Psoas muscle (tissue), 8 donors: ENCODE data around the gene EML5. TPM values are rescaled to one million over a fixed set of nuclear protein-coding genes. Genes with fewer than 3 reads are reported as not detected.
"Not testable (repeated sequence)": the region's sequence is repeated elsewhere in the genome, so short reads cannot be mapped to it uniquely, and the experiment has no call there.

Source experiments
- ATAC-seq, 4 donors: fragments of 200-7000 bp; cut with Tn5 transposase; one replicate each; pipeline ENCODE4 v1.9.1; 2020; ENCODE audit warnings: moderate library complexity in 3 of 4, mild to moderate bottlenecking in 2 of 4
- DNase-seq, 2 donors: peaks; one replicate each; pipeline ENCODE4 v3.0.0-alpha.2; 2020
- H3K27ac ChIP-seq: fragments of 200-600 bp; one replicate; pipeline ENCODE4 v1.8.0; 2022
- H3K27me3 ChIP-seq, 3 donors: fragments of 200-600 bp in 1 of 3; one replicate each; pipeline versions ENCODE4 v1.6.1 to v1.8.0; 2013 to 2022; ENCODE audit warnings: low read length in 2 of 3, mild to moderate bottlenecking in 2 of 3, moderate library complexity in 1 of 3; ENCODE audit not compliant: insufficient read depth in 3 of 3
- H3K36me3 ChIP-seq, 2 donors: fragments of 200-600 bp in 1 of 2; one replicate each; pipeline versions ENCODE4 v1.6.1 to v1.8.0; 2013 to 2022; ENCODE audit warnings: low read depth in 1 of 2, mild to moderate bottlenecking in 1 of 2, moderate library complexity in 1 of 2; ENCODE audit not compliant: insufficient read depth in 1 of 2
- H3K4me1 ChIP-seq: fragments of 200-600 bp; one replicate; pipeline ENCODE4 v1.8.0; 2022
- H3K4me3 ChIP-seq: fragments of 200-600 bp; one replicate; pipeline ENCODE4 v1.8.0; 2022; ENCODE audit warnings: mild to moderate bottlenecking
- H3K9me3 ChIP-seq: fragments of 200-600 bp; one replicate; pipeline ENCODE4 v1.8.0; 2022
- CTCF ChIP-seq: fragments of 200-600 bp; IDR thresholded peaks from one replicate; pipeline ENCODE4 v1.8.0; 2022; ENCODE audit warnings: antibody characterized with exemption
- WGBS, 3 donors: extraction: QIAGEN DNeasy Blood & Tissue Kit; methylation state at CpG; one replicate each; pipeline versions ENCODE4 v1.1.6 to v1.1.7; 2013; 5-methylcytosine and 5-hydroxymethylcytosine counted together
- intact Hi-C, 2 donors: fragments of 100-400 bp; cut with DNase I; formaldehyde crosslinking; loops; one replicate each; pipeline versions ENCODE4 v1.11.0 to v1.14.2; 2022
- polyA plus RNA-seq, 3 donors: library from polyadenylated mRNA; stranded (reverse); fragments of 200-250 nt; gene quantifications; one replicate each; pipeline ENCODE4 v1.2.3, GENCODE V29; 2013
- total RNA-seq, 4 donors: library from RNA; stranded (reverse); fragmentation: NEBNext Ultra II Directional in 2 of 4; extraction: Animal tissue kit (Norgen Biotek cat#: 25700) in 2 of 4; gene quantifications; one replicate each; pipeline versions ENCODE4 v1.2.1 to v1.2.4, GENCODE V29; 2021 to 2023
- donor health status: healthy with polysubstance abuse.
- donor health status: DM: no; HTN: no; CAD: no; lungs with moderate emphysema.
- donor health status: Bipolar disorder and iron deficiency.
- donor health status: healthy.
- donor health status: DM: yes; HTN: yes; CAD: no.
- donor health status: DM: no; HTN: no; CAD: no.
- donor health status: DM: no; HTN: no; CAD: no.
- donor health status: DM: yes; HTN: yes; CAD: no.

Gene EML5
- total and polyA plus RNA-seq, 7 donors = 0.04 to 0.24 (median 0.17) TPM

GRCh38 chr14:88791629-88792472 lies 902 bp downstream of the EML5 start:
- peak in 3 of 4 donors; percentile 4 to 17 (median 12) for ATAC-seq
- DNase-seq = peak; percentile 16 to 51
- peak overlapping the region; percentile 78 for H3K4me3 ChIP-seq
- no peaks in the 10 kb centered on the region for H3K36me3 ChIP-seq
- no peaks in the 10 kb centered on the region for H3K9me3 ChIP-seq
- no peaks in the 10 kb centered on the region for H3K4me1 ChIP-seq
- H3K27ac ChIP-seq = no peak overlapping the region
- intact Hi-C loops = no loop called here
- WGBS, 3 donors = 4 to 7% (median 5%) methylated on average over 44 to 52 of the region's 52 CpGs
- H3K27me3 ChIP-seq = peaks cover 0 to 10% (median 0%) of the 10 kb centered on the region in 3 donors
- no peak for TF ChIP-seq CTCF

GRCh38 chr14:88791252-88791621 lies 1.5 kb downstream of the EML5 start:
- WGBS, 3 donors = 50 to 56% (median 56%) methylated on average over 3 of the region's 3 CpGs
- H3K27me3 ChIP-seq = peaks cover 0 to 10% (median 0%) of the 10 kb centered on the region in 3 donors
- no peak for ATAC-seq
- H3K36me3 ChIP-seq = no peaks in the 10 kb centered on the region
- no peak overlapping the region for H3K4me3 ChIP-seq
- no peaks in the 10 kb centered on the region for H3K4me1 ChIP-seq
- no peak overlapping the region for H3K27ac ChIP-seq
- no peak for TF ChIP-seq CTCF
- intact Hi-C loops = no loop called here
- no peak for DNase-seq
- no peaks in the 10 kb centered on the region for H3K9me3 ChIP-seq

- no peaks in the 10 kb centered on the region for H3K9me3 ChIP-seq
- H3K27me3 ChIP-seq = peaks cover 0 to 14% (median 0%) of the 10 kb centered on the region in 3 donors
- no peak overlapping the region for H3K4me3 ChIP-seq
- H3K36me3 ChIP-seq = no peaks in the 10 kb centered on the region
- no peak for DNase-seq
- no peak overlapping the region for H3K27ac ChIP-seq
- TF ChIP-seq CTCF = no peak
- WGBS, 3 donors = 72 to 78% (median 74%) methylated on average over 5 of the region's 5 CpGs
- no peak for ATAC-seq
- H3K4me1 ChIP-seq = no peaks in the 10 kb centered on the region
- intact Hi-C loops = no loop called here
Observed at GRCh38 chr14:88790501-88791251, 2.1 kb downstream of the EML5 start.

- ATAC-seq, H3K36me3 ChIP-seq, DNase-seq, H3K27ac ChIP-seq, intact Hi-C loops, H3K4me1 ChIP-seq, H3K4me3 ChIP-seq, H3K9me3 ChIP-seq: not testable (repeated sequence)
- H3K27me3 ChIP-seq = peaks cover 0 to 17% (median 0%) of the 10 kb centered on the region in 3 donors
Observed at GRCh38 chr14:88789573-88789972, 3.2 kb downstream of the EML5 start.

- no peak overlapping the region for H3K4me3 ChIP-seq
- H3K4me1 ChIP-seq = no peaks in the 10 kb centered on the region
- H3K27me3 ChIP-seq = peaks cover 0 to 17% (median 0%) of the 10 kb centered on the region in 3 donors
- WGBS, 3 donors = 87 to 89% (median 88%) methylated on average over 4 of the region's 4 CpGs
- intact Hi-C loops = no loop called here
- TF ChIP-seq CTCF = no peak
- no peak overlapping the region for H3K27ac ChIP-seq
- no peaks in the 10 kb centered on the region for H3K36me3 ChIP-seq
- DNase-seq (no peak), ATAC-seq (no peak)
- no peaks in the 10 kb centered on the region for H3K9me3 ChIP-seq
Observed at GRCh38 chr14:88786715-88787114, 6.0 kb downstream of the EML5 start.
